ENCODE measurements around the gene NFYA. TPM values are rescaled to one million over a fixed set of nuclear protein-coding genes. Genes with fewer than 3 reads are reported as not detected.

Gene NFYA
- total and polyA plus RNA-seq, 3 donors from 2014 or later, result 70.6 to 87.7 (median 82.0) TPM

DNA sequence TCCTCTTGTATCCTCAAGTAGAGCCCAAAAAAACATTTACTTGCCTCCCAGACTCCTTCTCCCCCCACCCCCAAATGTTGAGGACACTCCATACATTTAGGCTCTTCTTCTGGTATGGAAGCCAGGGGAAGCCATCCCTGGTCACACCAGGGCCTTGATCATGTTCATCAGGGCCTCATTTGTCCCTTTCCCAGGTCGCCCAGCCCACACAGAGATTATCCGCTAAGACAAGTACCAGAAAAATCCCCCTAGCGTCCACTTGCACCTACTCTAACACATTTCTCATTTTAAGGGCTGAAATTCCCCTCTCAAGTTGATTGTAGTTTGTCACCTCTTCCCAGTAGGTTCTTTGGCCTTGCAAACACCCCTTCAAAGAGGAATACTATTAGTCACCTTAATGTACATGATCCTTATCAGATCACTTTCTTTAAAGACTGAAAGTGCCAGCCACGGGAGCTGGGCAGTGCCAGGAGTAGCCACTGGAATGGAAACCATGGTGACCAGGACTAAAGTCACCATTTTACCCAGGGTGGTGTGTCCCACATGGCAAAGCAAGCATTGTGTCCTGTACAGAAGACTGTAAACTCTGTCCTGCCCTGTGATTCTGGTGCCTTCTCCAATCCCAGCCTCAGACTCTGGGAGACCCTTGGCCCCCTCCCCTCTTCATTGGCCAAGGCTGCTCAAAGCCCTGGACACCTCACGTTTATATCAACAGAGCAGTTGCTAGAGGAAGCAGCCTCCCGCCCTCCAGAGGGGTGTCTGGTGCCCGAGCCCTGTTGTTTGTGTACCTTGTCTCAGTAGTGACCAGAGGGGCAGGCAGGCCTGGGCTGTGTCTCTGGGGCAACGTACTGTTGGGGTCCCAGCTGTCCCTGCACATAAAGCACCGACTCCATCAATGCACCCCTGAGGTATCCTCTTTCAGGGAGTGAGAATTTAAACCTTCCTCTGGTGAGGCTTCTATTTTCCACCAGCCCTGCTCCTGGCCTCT is 24.7 kb upstream of the NFYA start:
- no peak for TF ChIP-seq POLR2A (IDR thresholded peaks at IDR 0.05)
- TF ChIP-seq, protein P1, sequence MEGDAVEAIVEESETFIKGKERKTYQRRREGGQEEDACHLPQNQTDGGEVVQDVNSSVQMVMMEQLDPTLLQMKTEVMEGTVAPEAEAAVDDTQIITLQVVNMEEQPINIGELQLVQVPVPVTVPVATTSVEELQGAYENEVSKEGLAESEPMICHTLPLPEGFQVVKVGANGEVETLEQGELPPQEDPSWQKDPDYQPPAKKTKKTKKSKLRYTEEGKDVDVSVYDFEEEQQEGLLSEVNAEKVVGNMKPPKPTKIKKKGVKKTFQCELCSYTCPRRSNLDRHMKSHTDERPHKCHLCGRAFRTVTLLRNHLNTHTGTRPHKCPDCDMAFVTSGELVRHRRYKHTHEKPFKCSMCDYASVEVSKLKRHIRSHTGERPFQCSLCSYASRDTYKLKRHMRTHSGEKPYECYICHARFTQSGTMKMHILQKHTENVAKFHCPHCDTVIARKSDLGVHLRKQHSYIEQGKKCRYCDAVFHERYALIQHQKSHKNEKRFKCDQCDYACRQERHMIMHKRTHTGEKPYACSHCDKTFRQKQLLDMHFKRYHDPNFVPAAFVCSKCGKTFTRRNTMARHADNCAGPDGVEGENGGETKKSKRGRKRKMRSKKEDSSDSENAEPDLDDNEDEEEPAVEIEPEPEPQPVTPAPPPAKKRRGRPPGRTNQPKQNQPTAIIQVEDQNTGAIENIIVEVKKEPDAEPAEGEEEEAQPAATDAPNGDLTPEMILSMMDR (IDR thresholded peaks at IDR 0.05), result no peak
- Histone ChIP-seq H3K4me3 (no peak overlapping the region), H3K27me3 (no peaks in the 10 kb centered on the region), H3K9me3 (no peaks in the 10 kb centered on the region), H3K27ac (no peak overlapping the region), H3K4me1 (no peaks in the 10 kb centered on the region), H3K36me3 (ENCODE audit: low read depth, missing control alignments) (no peaks in the 10 kb centered on the region)
- intact Hi-C loops (cut with DNase I; ENCODE audit: low total_unique reads), result loop anchor here (5.0 kb wide), 1 partner anchor 1066 kb away; no protein-coding TSS in a partner anchor
- DNase-seq, result no peak
- 76 to 89% methylated on average over 6 to 9 of the region's 9 CpGs for WGBS, 2 donors

DNA sequence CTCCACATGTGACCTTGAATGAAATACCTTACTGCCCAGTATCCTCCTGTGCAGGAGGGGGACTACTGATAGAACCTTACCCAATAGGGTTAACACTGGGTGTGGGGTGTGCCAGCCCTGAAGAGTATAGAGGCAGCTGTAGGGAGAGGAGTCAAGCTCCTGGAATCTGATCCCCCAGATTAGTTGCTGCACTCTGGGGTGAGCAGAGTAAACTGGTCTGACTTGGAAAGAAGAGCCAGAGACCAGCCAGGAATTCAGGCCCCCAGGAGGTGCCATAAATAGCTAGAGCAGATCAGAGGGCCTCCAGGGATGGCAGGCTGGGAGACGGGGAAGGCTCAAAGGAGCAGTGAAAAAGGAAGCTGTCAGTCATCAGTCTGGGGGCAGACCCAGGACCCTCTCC is 23.3 kb upstream of the NFYA start:
- Histone ChIP-seq H3K4me3 (no peak overlapping the region), H3K9me3 (no peaks in the 10 kb centered on the region), H3K4me1 (no peaks in the 10 kb centered on the region), H3K36me3 (ENCODE audit: low read depth, missing control alignments) (no peaks in the 10 kb centered on the region), H3K27me3 (no peaks in the 10 kb centered on the region), H3K27ac (no peak overlapping the region)
- WGBS, 2 donors, result 85 to 100% methylated on average over 1 of the region's 1 CpG
- TF ChIP-seq, protein P1 (IDR thresholded peaks at IDR 0.05), result no peak
- TF ChIP-seq POLR2A (IDR thresholded peaks at IDR 0.05), result no peak
- no peak for DNase-seq
- intact Hi-C loops (cut with DNase I; ENCODE audit: low total_unique reads), result loop anchor here (5.0 kb wide), 1 partner anchor 1067 kb away; no protein-coding TSS in a partner anchor

- Histone ChIP-seq H3K27ac (no peak overlapping the region), H3K9me3 (no peaks in the 10 kb centered on the region), H3K36me3 (ENCODE audit: low read depth, missing control alignments) (no peaks in the 10 kb centered on the region), H3K4me3 (no peak overlapping the region), H3K27me3 (no peaks in the 10 kb centered on the region), H3K4me1 (no peaks in the 10 kb centered on the region)
- TF ChIP-seq POLR2A (IDR thresholded peaks at IDR 0.05), result no peak
- TF ChIP-seq, protein P1 (IDR thresholded peaks at IDR 0.05), result no peak
- no peak for DNase-seq
- 80 to 94% methylated on average over 7 of the region's 7 CpGs for WGBS, 2 donors
- intact Hi-C loops (cut with DNase I; ENCODE audit: low total_unique reads), result loop anchor here (5.0 kb wide), 1 partner anchor 1068 kb away; no protein-coding TSS in a partner anchor
Observed at GRCh38 chr6:41049955-41050354, 22.8 kb upstream of the NFYA start.

DNA sequence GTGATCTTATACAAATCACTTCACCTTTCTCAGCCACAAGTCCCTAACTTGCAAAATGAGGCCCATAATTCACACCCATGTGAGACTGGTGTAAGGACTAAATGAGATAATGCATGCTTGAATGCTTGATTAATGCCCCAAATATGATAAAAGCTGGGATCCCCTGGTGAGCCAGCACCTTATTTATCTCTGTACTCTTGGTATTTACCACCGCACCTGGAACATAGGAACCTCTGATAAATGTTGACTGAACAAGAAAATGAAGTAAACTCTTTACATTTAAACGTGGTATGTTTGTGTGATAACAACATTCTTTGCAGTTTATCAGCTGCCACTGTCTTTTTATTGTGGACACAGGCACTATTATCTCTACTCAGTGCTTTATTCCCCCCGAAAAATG is 22.2 kb upstream of the NFYA start:
- WGBS, 2 donors, result 68 to 77% methylated on average over 3 of the region's 3 CpGs
- no peaks in the 10 kb centered on the region for H3K27me3 ChIP-seq
- no peaks in the 10 kb centered on the region for H3K36me3 ChIP-seq (ENCODE audit: low read depth, missing control alignments)
- no peaks in the 10 kb centered on the region for H3K4me1 ChIP-seq
- no peaks in the 10 kb centered on the region for H3K9me3 ChIP-seq
- H3K4me3 ChIP-seq, result no peak overlapping the region
- intact Hi-C loops (cut with DNase I; ENCODE audit: low total_unique reads), result no loop called here
- DNase-seq, result no peak
- TF ChIP-seq, protein P1 (IDR thresholded peaks at IDR 0.05), result no peak
- no peak for TF ChIP-seq POLR2A (IDR thresholded peaks at IDR 0.05)
- H3K27ac ChIP-seq, result no peak overlapping the region

Measured in testis (tissue), 3 donors.